GM18526 (cell line): ENCODE data around the gene ULK1.
A peak's percentile ranks its signal among the peaks of the same experiment; 100 is the strongest.

Source experiments
- POLR2A ChIP-seq: IDR thresholded peaks from 3 replicates; pipeline ENCODE4 v1.6.1; 2011; ENCODE audit not compliant: insufficient read length; ENCODE audit errors: extremely low read depth

The ULK1 gene

GRCh38 chr12:131894313-131894860 is at the start of gene ULK1:
TSS of gene ULK1 (plus strand) at chr12:131894622. CDS start at chr12:131895002, 380 bp downstream.
- peak; percentile 72 for TF ChIP-seq POLR2A

- no peak for TF ChIP-seq POLR2A
Observed at GRCh38 chr12:131844656-131845055, 49.8 kb upstream of the ULK1 start.

GRCh38 chr12:131845121-131845520 is 49.3 kb upstream of the ULK1 start:
- no peak for TF ChIP-seq POLR2A

- no peak for TF ChIP-seq POLR2A
Observed at GRCh38 chr12:131847456-131847855, 47.0 kb upstream of the ULK1 start.

- TF ChIP-seq POLR2A = no peak
Observed at GRCh38 chr12:131848753-131849152, 45.7 kb upstream of the ULK1 start.

- no peak for TF ChIP-seq POLR2A
Observed at GRCh38 chr12:131849700-131850553, 44.5 kb upstream of the ULK1 start.

- no peak for TF ChIP-seq POLR2A
Observed at GRCh38 chr12:131850856-131851559, 43.4 kb upstream of the ULK1 start.

GRCh38 chr12:131851741-131852550 is 42.5 kb upstream of the ULK1 start:
- no peak for TF ChIP-seq POLR2A

- no peak for TF ChIP-seq POLR2A
Observed at GRCh38 chr12:131852551-131853299, 41.7 kb upstream of the ULK1 start.

- TF ChIP-seq POLR2A = no peak
Observed at GRCh38 chr12:131853832-131854797, 40.3 kb upstream of the ULK1 start.

- TF ChIP-seq POLR2A = no peak
Observed at GRCh38 chr12:131854861-131855476, 39.5 kb upstream of the ULK1 start.

- no peak for TF ChIP-seq POLR2A
Observed at GRCh38 chr12:131855521-131856142, 38.8 kb upstream of the ULK1 start.
